ENCODE results near the gene IQCH. TPM values are rescaled to one million over a fixed set of nuclear protein-coding genes. Genes with fewer than 3 reads are reported as not detected.

The IQCH gene
- total RNA-seq, 1 donor from 2014 or later: 3.1 TPM

- H3K4me3 ChIP-seq (ENCODE audit: low read length in 3 of 3): no peak overlapping the region
- H3K27me3 ChIP-seq (ENCODE audit: control insufficient read depth in 3 of 3, insufficient read depth in 3 of 3, low read length in 3 of 3): no peaks in the 10 kb centered on the region
- H3K4me1 ChIP-seq (ENCODE audit: control insufficient read depth in 3 of 3, insufficient read depth in 3 of 3, low read length in 3 of 3): no peaks in the 10 kb centered on the region
- peaks cover 0 to 8% (median 0%) of the 10 kb centered on the region in 3 donors for H3K36me3 ChIP-seq (ENCODE audit: control insufficient read depth in 3 of 3, insufficient read depth in 3 of 3, low read length in 3 of 3)
- no peaks in the 10 kb centered on the region for H3K9me3 ChIP-seq (ENCODE audit: control insufficient read depth in 3 of 3, low read length in 3 of 3)
- no peak overlapping the region for H3K9ac ChIP-seq (ENCODE audit: low read depth in 1 of 3, low read length in 3 of 3)
- H3K27ac ChIP-seq (ENCODE audit: low read depth, low read length): no peak overlapping the region
These were observed 210.8 kb downstream of the IQCH start for GRCh38 chr15:67465196-67465952.

- H3K9ac ChIP-seq (ENCODE audit: low read depth in 1 of 3, low read length in 3 of 3): no peak overlapping the region
- H3K27me3 ChIP-seq (ENCODE audit: control insufficient read depth in 3 of 3, insufficient read depth in 3 of 3, low read length in 3 of 3): no peaks in the 10 kb centered on the region
- no peak overlapping the region for H3K27ac ChIP-seq (ENCODE audit: low read depth, low read length)
- peaks cover 0 to 10% (median 0%) of the 10 kb centered on the region in 3 donors for H3K36me3 ChIP-seq (ENCODE audit: control insufficient read depth in 3 of 3, insufficient read depth in 3 of 3, low read length in 3 of 3)
- H3K9me3 ChIP-seq (ENCODE audit: control insufficient read depth in 3 of 3, low read length in 3 of 3): no peaks in the 10 kb centered on the region
- no peak overlapping the region for H3K4me3 ChIP-seq (ENCODE audit: low read length in 3 of 3)
- no peaks in the 10 kb centered on the region for H3K4me1 ChIP-seq (ENCODE audit: control insufficient read depth in 3 of 3, insufficient read depth in 3 of 3, low read length in 3 of 3)
These were observed 213.8 kb downstream of the IQCH start for GRCh38 chr15:67468416-67468815.

- no peak overlapping the region for H3K9ac ChIP-seq (ENCODE audit: low read depth in 1 of 3, low read length in 3 of 3)
- no peaks in the 10 kb centered on the region for H3K9me3 ChIP-seq (ENCODE audit: control insufficient read depth in 3 of 3, low read length in 3 of 3)
- peaks cover 0 to 11% (median 0%) of the 10 kb centered on the region in 3 donors for H3K36me3 ChIP-seq (ENCODE audit: control insufficient read depth in 3 of 3, insufficient read depth in 3 of 3, low read length in 3 of 3)
- H3K27me3 ChIP-seq (ENCODE audit: control insufficient read depth in 3 of 3, insufficient read depth in 3 of 3, low read length in 3 of 3): no peaks in the 10 kb centered on the region
- H3K27ac ChIP-seq (ENCODE audit: low read depth, low read length): no peak overlapping the region
- H3K4me1 ChIP-seq (ENCODE audit: control insufficient read depth in 3 of 3, insufficient read depth in 3 of 3, low read length in 3 of 3): no peaks in the 10 kb centered on the region
- no peak overlapping the region for H3K4me3 ChIP-seq (ENCODE audit: low read length in 3 of 3)
These were observed 215.1 kb downstream of the IQCH start for GRCh38 chr15:67469680-67470079.

- H3K27ac ChIP-seq (ENCODE audit: low read depth, low read length): no peak overlapping the region
- peaks cover 0 to 8% (median 0%) of the 10 kb centered on the region in 3 donors for H3K36me3 ChIP-seq (ENCODE audit: control insufficient read depth in 3 of 3, insufficient read depth in 3 of 3, low read length in 3 of 3)
- no peak overlapping the region for H3K9ac ChIP-seq (ENCODE audit: low read depth in 1 of 3, low read length in 3 of 3)
- H3K4me3 ChIP-seq (ENCODE audit: low read length in 3 of 3): no peak overlapping the region
- no peaks in the 10 kb centered on the region for H3K4me1 ChIP-seq (ENCODE audit: control insufficient read depth in 3 of 3, insufficient read depth in 3 of 3, low read length in 3 of 3)
- H3K27me3 ChIP-seq (ENCODE audit: control insufficient read depth in 3 of 3, insufficient read depth in 3 of 3, low read length in 3 of 3): no peaks in the 10 kb centered on the region
- no peaks in the 10 kb centered on the region for H3K9me3 ChIP-seq (ENCODE audit: control insufficient read depth in 3 of 3, low read length in 3 of 3)
These were observed 218.4 kb downstream of the IQCH start for GRCh38 chr15:67472957-67473356.

- Histone ChIP-seq H3K36me3 (ENCODE audit: control insufficient read depth in 3 of 3, insufficient read depth in 3 of 3, low read length in 3 of 3) (peaks cover 0 to 8% (median 0%) of the 10 kb centered on the region in 3 donors), H3K27ac (ENCODE audit: low read depth, low read length) (no peak overlapping the region), H3K4me3 (ENCODE audit: low read length in 3 of 3) (no peak overlapping the region), H3K27me3 (ENCODE audit: control insufficient read depth in 3 of 3, insufficient read depth in 3 of 3, low read length in 3 of 3) (no peaks in the 10 kb centered on the region), H3K9ac (ENCODE audit: low read depth in 1 of 3, low read length in 3 of 3) (no peak overlapping the region), H3K4me1 (ENCODE audit: control insufficient read depth in 3 of 3, insufficient read depth in 3 of 3, low read length in 3 of 3) (no peaks in the 10 kb centered on the region), H3K9me3 (ENCODE audit: control insufficient read depth in 3 of 3, low read length in 3 of 3) (no peaks in the 10 kb centered on the region)
These were observed 220.0 kb downstream of the IQCH start for GRCh38 chr15:67474405-67475110.

GRCh38 chr15:67479781-67480505, 225.4 kb downstream of the IQCH start:
- Histone ChIP-seq H3K9ac (ENCODE audit: low read depth in 1 of 3, low read length in 3 of 3) (no peak overlapping the region), H3K36me3 (ENCODE audit: control insufficient read depth in 3 of 3, insufficient read depth in 3 of 3, low read length in 3 of 3) (peaks cover 0 to 4% (median 0%) of the 10 kb centered on the region in 3 donors), H3K27me3 (ENCODE audit: control insufficient read depth in 3 of 3, insufficient read depth in 3 of 3, low read length in 3 of 3) (no peaks in the 10 kb centered on the region), H3K4me1 (ENCODE audit: control insufficient read depth in 3 of 3, insufficient read depth in 3 of 3, low read length in 3 of 3) (peaks cover 0 to 2% (median 0%) of the 10 kb centered on the region in 3 donors), H3K27ac (ENCODE audit: low read depth, low read length) (no peak overlapping the region), H3K9me3 (ENCODE audit: control insufficient read depth in 3 of 3, low read length in 3 of 3) (no peaks in the 10 kb centered on the region), H3K4me3 (ENCODE audit: low read length in 3 of 3) (no peak overlapping the region)

- Histone ChIP-seq H3K9ac (ENCODE audit: low read depth in 1 of 3, low read length in 3 of 3) (no peak overlapping the region), H3K4me3 (ENCODE audit: low read length in 3 of 3) (no peak overlapping the region), H3K27ac (ENCODE audit: low read depth, low read length) (no peak overlapping the region), H3K4me1 (ENCODE audit: control insufficient read depth in 3 of 3, insufficient read depth in 3 of 3, low read length in 3 of 3) (peaks cover 0 to 2% (median 0%) of the 10 kb centered on the region in 3 donors), H3K9me3 (ENCODE audit: control insufficient read depth in 3 of 3, low read length in 3 of 3) (no peaks in the 10 kb centered on the region), H3K36me3 (ENCODE audit: control insufficient read depth in 3 of 3, insufficient read depth in 3 of 3, low read length in 3 of 3) (peaks cover 0 to 4% (median 0%) of the 10 kb centered on the region in 3 donors), H3K27me3 (ENCODE audit: control insufficient read depth in 3 of 3, insufficient read depth in 3 of 3, low read length in 3 of 3) (no peaks in the 10 kb centered on the region)
These were observed 226.2 kb downstream of the IQCH start for GRCh38 chr15:67480741-67481140.

GRCh38 chr15:67481680-67482079, 227.1 kb downstream of the IQCH start:
- Histone ChIP-seq H3K4me1 (ENCODE audit: control insufficient read depth in 3 of 3, insufficient read depth in 3 of 3, low read length in 3 of 3) (peaks cover 0 to 2% (median 0%) of the 10 kb centered on the region in 3 donors), H3K9me3 (ENCODE audit: control insufficient read depth in 3 of 3, low read length in 3 of 3) (no peaks in the 10 kb centered on the region), H3K27ac (ENCODE audit: low read depth, low read length) (no peak overlapping the region), H3K4me3 (ENCODE audit: low read length in 3 of 3) (no peak overlapping the region), H3K36me3 (ENCODE audit: control insufficient read depth in 3 of 3, insufficient read depth in 3 of 3, low read length in 3 of 3) (no peaks in the 10 kb centered on the region), H3K27me3 (ENCODE audit: control insufficient read depth in 3 of 3, insufficient read depth in 3 of 3, low read length in 3 of 3) (no peaks in the 10 kb centered on the region), H3K9ac (ENCODE audit: low read depth in 1 of 3, low read length in 3 of 3) (no peak overlapping the region)

- Histone ChIP-seq H3K9me3 (ENCODE audit: control insufficient read depth in 3 of 3, low read length in 3 of 3) (no peaks in the 10 kb centered on the region), H3K9ac (ENCODE audit: low read depth in 1 of 3, low read length in 3 of 3) (no peak overlapping the region), H3K4me1 (ENCODE audit: control insufficient read depth in 3 of 3, insufficient read depth in 3 of 3, low read length in 3 of 3) (no peaks in the 10 kb centered on the region), H3K4me3 (ENCODE audit: low read length in 3 of 3) (no peak overlapping the region), H3K36me3 (ENCODE audit: control insufficient read depth in 3 of 3, insufficient read depth in 3 of 3, low read length in 3 of 3) (no peaks in the 10 kb centered on the region), H3K27me3 (ENCODE audit: control insufficient read depth in 3 of 3, insufficient read depth in 3 of 3, low read length in 3 of 3) (no peaks in the 10 kb centered on the region), H3K27ac (ENCODE audit: low read depth, low read length) (no peak overlapping the region)
These were observed 241.0 kb downstream of the IQCH start for GRCh38 chr15:67495585-67495984.
